CD1c-positive myeloid dendritic cell (primary cell): ENCODE measurements around the gene GLI1.
"Not testable (repeated sequence)": the region's sequence is repeated elsewhere in the genome, so short reads cannot be mapped to it uniquely, and the experiment has no call there.

Experiments
- DNase-seq: peaks from one replicate; pipeline ENCODE4 v3.0.0-alpha.2; 2016; ENCODE audit errors: extremely low spot score

GLI1 gene

GRCh38 chr12:57459750-57460467 is at the start of gene GLI1:
GLI1 (plus strand) TSS chr12:57459785; CDS start chr12:57463692, 3,907 bp downstream.
- no peak for DNase-seq

GRCh38 chr12:57410534-57410933 is 49.1 kb upstream of the GLI1 start:
- no peak for DNase-seq

GRCh38 chr12:57414160-57414559 is 45.4 kb upstream of the GLI1 start:
- not testable (repeated sequence) for DNase-seq

- DNase-seq = no peak
Observed at GRCh38 chr12:57415088-57415487, 44.5 kb upstream of the GLI1 start.

- DNase-seq = no peak
Observed at GRCh38 chr12:57416039-57416996, 43.3 kb upstream of the GLI1 start.

- no peak for DNase-seq
Observed at GRCh38 chr12:57418255-57418654, 41.3 kb upstream of the GLI1 start.

GRCh38 chr12:57419495-57419894 is 40.1 kb upstream of the GLI1 start:
- no peak for DNase-seq

GRCh38 chr12:57420482-57420881 is 39.1 kb upstream of the GLI1 start:
- no peak for DNase-seq

GRCh38 chr12:57426948-57427347 is 32.6 kb upstream of the GLI1 start:
- not testable (repeated sequence) for DNase-seq

GRCh38 chr12:57428965-57429364 is 30.6 kb upstream of the GLI1 start:
- DNase-seq = no peak

- peak; percentile 23 for DNase-seq
Observed at GRCh38 chr12:57429473-57430111, 30.0 kb upstream of the GLI1 start.

GRCh38 chr12:57430112-57430930 is 29.3 kb upstream of the GLI1 start:
- DNase-seq = peak; percentile 69

- DNase-seq = peak; percentile 96
Observed at GRCh38 chr12:57430931-57431566, 28.5 kb upstream of the GLI1 start, which contains the start of gene R3HDM2. R3HDM2 (minus strand) TSS chr12:57431043; CDS start chr12:57310428, 120,615 bp downstream.

GRCh38 chr12:57431654-57432188 is 27.9 kb upstream of the GLI1 start:
- no peak for DNase-seq

GRCh38 chr12:57433370-57433769 is 26.2 kb upstream of the GLI1 start:
- DNase-seq = no peak

GRCh38 chr12:57434517-57435223 is 24.9 kb upstream of the GLI1 start, which contains the start of gene INHBC:
INHBC (plus strand) TSS chr12:57434784; CDS start chr12:57434887, 103 bp downstream.
- DNase-seq = no peak

- no peak for DNase-seq
Observed at GRCh38 chr12:57435293-57435692, 24.3 kb upstream of the GLI1 start.

- DNase-seq = no peak
Observed at GRCh38 chr12:57438400-57438799, 21.2 kb upstream of the GLI1 start.

GRCh38 chr12:57439762-57440266 is 19.8 kb upstream of the GLI1 start:
- DNase-seq = no peak
